Measurements from ENCODE around the gene LPP. TPM values are rescaled to one million over a fixed set of nuclear protein-coding genes. Genes with fewer than 3 reads are reported as not detected.

LPP gene
- total RNA-seq, 4 donors from 2014 or later: 45.9 to 81.1 (median 63.0) TPM

- no peak overlapping the region for H3K4me3 ChIP-seq (ENCODE audit: low read depth, poor library complexity, severe bottlenecking)
- intact Hi-C loops (cut with DNase I; ENCODE audit: low total_unique reads): no loop called here
- no peak for DNase-seq (ENCODE audit: low spot score in 2 of 2)
- TF ChIP-seq CTCF (IDR thresholded peaks at IDR 0.05) (no peak), POLR2A (IDR thresholded peaks at IDR 0.05) (no peak)
- 90 to 97% methylated on average over 1 of the region's 1 CpG for WGBS, 2 donors
Measured at GRCh38 chr3:188706599-188706998, 552.6 kb downstream of the LPP start.

GRCh38 chr3:188707381-188708288, 553.7 kb downstream of the LPP start:
- DNase-seq (ENCODE audit: low spot score in 2 of 2): no peak
- no peak for TF ChIP-seq POLR2A (IDR thresholded peaks at IDR 0.05)
- no peak for TF ChIP-seq CTCF (IDR thresholded peaks at IDR 0.05)
- intact Hi-C loops (cut with DNase I; ENCODE audit: low total_unique reads): no loop called here
- no peak overlapping the region for H3K4me3 ChIP-seq (ENCODE audit: low read depth, poor library complexity, severe bottlenecking)
- WGBS, 2 donors: 91 to 92% methylated on average over 12 of the region's 12 CpGs

GRCh38 chr3:188711881-188712247, 557.9 kb downstream of the LPP start:
- TF ChIP-seq POLR2A (IDR thresholded peaks at IDR 0.05): no peak
- TF ChIP-seq CTCF (IDR thresholded peaks at IDR 0.05): no peak
- no peak overlapping the region for H3K4me3 ChIP-seq (ENCODE audit: low read depth, poor library complexity, severe bottlenecking)
- intact Hi-C loops (cut with DNase I; ENCODE audit: low total_unique reads): no loop called here
- DNase-seq (ENCODE audit: low spot score in 2 of 2): no peak
- WGBS, 2 donors: 81 to 86% methylated on average over 3 of the region's 3 CpGs

GRCh38 chr3:188712248-188712924, 558.4 kb downstream of the LPP start:
- TF ChIP-seq POLR2A (IDR thresholded peaks at IDR 0.05) (no peak), CTCF (IDR thresholded peaks at IDR 0.05) (no peak)
- no peak for DNase-seq (ENCODE audit: low spot score in 2 of 2)
- intact Hi-C loops (cut with DNase I; ENCODE audit: low total_unique reads): no loop called here
- no peak overlapping the region for H3K4me3 ChIP-seq (ENCODE audit: low read depth, poor library complexity, severe bottlenecking)
- 83 to 89% methylated on average over 4 of the region's 4 CpGs for WGBS, 2 donors

GRCh38 chr3:188712991-188713390, 559.0 kb downstream of the LPP start:
- H3K4me3 ChIP-seq (ENCODE audit: low read depth, poor library complexity, severe bottlenecking): no peak overlapping the region
- DNase-seq (ENCODE audit: low spot score in 2 of 2): no peak
- intact Hi-C loops (cut with DNase I; ENCODE audit: low total_unique reads): no loop called here
- TF ChIP-seq POLR2A (IDR thresholded peaks at IDR 0.05) (no peak), CTCF (IDR thresholded peaks at IDR 0.05) (no peak)
- WGBS, 2 donors: 82 to 83% methylated on average over 3 of the region's 3 CpGs
